Measurements from ENCODE around the gene MMP2. TPM values are rescaled to one million over a fixed set of nuclear protein-coding genes. Genes with fewer than 3 reads are reported as not detected.

MMP2 gene
- total and polyA plus RNA-seq, 2 of the 8 experiments (the other 6 are each of a cell fraction or from before 2014, with no cell fraction given), result 33.6 to 58.2 TPM

DNA sequence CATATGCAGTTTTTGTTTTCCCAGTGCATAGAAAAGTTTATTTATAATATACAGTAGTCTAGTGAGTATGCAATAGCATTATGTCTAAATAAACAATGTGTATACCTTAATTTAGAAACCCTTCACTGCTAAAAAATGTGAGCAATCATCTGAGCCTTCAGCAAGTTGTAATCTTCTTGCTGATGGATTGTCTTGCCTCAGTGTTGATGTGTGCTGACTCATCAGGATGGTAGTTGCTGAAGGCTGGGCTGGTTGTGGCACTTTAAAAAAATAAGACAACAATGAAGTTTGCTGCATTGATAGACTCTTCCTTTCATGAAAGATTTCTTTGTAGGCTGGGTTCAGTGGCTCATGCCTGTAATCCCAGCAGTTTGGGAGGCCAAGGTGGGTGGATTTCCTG is 73.6 kb downstream of the MMP2 start:
- H3K23me2 ChIP-seq (ENCODE audit: low read depth, low read length), result no peaks in the 10 kb centered on the region
- H2AFZ ChIP-seq (ENCODE audit: low read length), result no peak overlapping the region
- no peak overlapping the region for H3K27ac ChIP-seq (ENCODE audit: low read depth, low read length)
- no peak overlapping the region for H3K4me3 ChIP-seq (ENCODE audit: extremely low read depth in 1 of 4, insufficient read depth in 2 of 4, low read depth in 3 of 4, low read length in 4 of 4)
- no peak overlapping the region for H4K5ac ChIP-seq (ENCODE audit: insufficient read length, low read depth, low read length)
- H2BK20ac ChIP-seq (ENCODE audit: low read length), result no peak overlapping the region
- no peaks in the 10 kb centered on the region for H3K27me3 ChIP-seq (replicated peaks in 1 of 4; ENCODE audit: control insufficient read depth in 3 of 4, extremely low read depth in 1 of 4, insufficient read depth in 3 of 4, low read length in 3 of 4)
- H2AK5ac ChIP-seq (ENCODE audit: low read depth, low read length), result no peak overlapping the region
- CTCF ChIA-PET (ENCODE audit: partially characterized antibody), result no interaction called here
- H3K56ac ChIP-seq (replicated peaks; ENCODE audit: insufficient read length, low read depth, low read length), result no peak overlapping the region
- DNase-seq (ENCODE audit: low read depth in 1 of 2, low spot score in 2 of 2) (no peak), FAIRE-seq (no peak)
- no peak overlapping the region for H3K4me2 ChIP-seq (ENCODE audit: insufficient read depth in 1 of 2, low read depth in 2 of 2, low read length in 2 of 2)
- H4K20me1 ChIP-seq (replicated peaks in 1 of 2; ENCODE audit: control insufficient read depth in 1 of 2, insufficient read depth in 2 of 2, low read length in 2 of 2), result no peaks in the 10 kb centered on the region
- no peaks in the 10 kb centered on the region for H3K4me1 ChIP-seq (replicated peaks in 1 of 4; ENCODE audit: control insufficient read depth in 3 of 4, insufficient read depth in 4 of 4, low read length in 3 of 4)
- no peaks in the 10 kb centered on the region for H3K79me2 ChIP-seq (ENCODE audit: control insufficient read depth in 1 of 2, insufficient read depth in 2 of 2, low read length in 2 of 2)
- no peaks in the 10 kb centered on the region for H3K9me3 ChIP-seq (ENCODE audit: insufficient read depth in 2 of 2, low read depth in 1 of 2, low read length in 1 of 2)
- no peak overlapping the region for H3K9ac ChIP-seq (replicated peaks in 1 of 4; ENCODE audit: extremely low read depth in 1 of 4, low read depth in 3 of 4, low read length in 3 of 4)
- H3K23ac ChIP-seq (ENCODE audit: insufficient read length), result no peak overlapping the region
- H4K91ac ChIP-seq (replicated peaks; ENCODE audit: insufficient read length, low read length), result no peak overlapping the region
- POLR2A ChIA-PET (ENCODE audit: partially characterized antibody), result no interaction called here
- no peak overlapping the region for H2BK15ac ChIP-seq (ENCODE audit: low read length)
- no peaks in the 10 kb centered on the region for H3K36me3 ChIP-seq (ENCODE audit: control insufficient read depth in 2 of 4, insufficient read depth in 4 of 4, low read length in 3 of 4)
- H3K4ac ChIP-seq (replicated peaks; ENCODE audit: insufficient read length, low read depth, low read length), result no peak overlapping the region
- H3K14ac ChIP-seq (ENCODE audit: insufficient read length), result no peak overlapping the region
- no peaks in the 10 kb centered on the region for H3K79me1 ChIP-seq (ENCODE audit: low read depth, low read length)
- no peak overlapping the region for H2BK5ac ChIP-seq (ENCODE audit: low read depth, low read length)
- no peak overlapping the region for H2BK120ac ChIP-seq (replicated peaks; ENCODE audit: low read depth, low read length)
- H4K8ac ChIP-seq (ENCODE audit: extremely low read depth, insufficient read depth, low read length), result no peak overlapping the region
- H3K18ac ChIP-seq (ENCODE audit: extremely low read depth, low read length), result no peak overlapping the region
- no peak overlapping the region for H2BK12ac ChIP-seq (ENCODE audit: low read depth, low read length)
- TF ChIP-seq HDAC2 (IDR thresholded peaks at IDR 0.05; ENCODE audit: borderline replicate concordance in 1 of 2, low read depth in 2 of 2, low read length in 2 of 2), result no peak
- no peak for TF ChIP-seq SP4 (IDR thresholded peaks at IDR 0.05; ENCODE audit: low read length)
- no peak for TF ChIP-seq TEAD4 (IDR thresholded peaks at IDR 0.05; ENCODE audit: low read depth, low read length)
- TF ChIP-seq YY1 (IDR thresholded peaks at IDR 0.05; ENCODE audit: low read depth, low read length), result no peak
- no peak for TF ChIP-seq TAF1 (IDR thresholded peaks at IDR 0.05; ENCODE audit: low read depth, low read length)
